Jurkat, Clone E6-1 (cell line): Measurements from ENCODE around the gene TRIM26.

Experiments
- DNase-seq: peaks from one replicate; pipeline ENCODE4 v3.0.0-alpha.2; 2011; ENCODE audit warnings: low read depth, low spot score
- H3K4me3 ChIP-seq: 2 replicates; pipeline ENCODE4 v1.5.1; 2011; ENCODE audit warnings: mild to moderate bottlenecking, low read length, control low read depth, moderate library complexity

TRIM26 gene

GRCh38 chr6:30136570-30137286 is 76.5 kb downstream of the TRIM26 start:
- no peak for DNase-seq
- H3K4me3 ChIP-seq = no peak overlapping the region

GRCh38 chr6:30135757-30136156 is 77.4 kb downstream of the TRIM26 start, which contains the start of gene TRIM40:
TSS of gene TRIM40 (plus strand) at chr6:30136140. CDS start at chr6:30137037, 897 bp downstream.
- DNase-seq = no peak
- no peak within 1 kb of the TSS for H3K4me3 ChIP-seq

GRCh38 chr6:30135147-30135546 is 78.1 kb downstream of the TRIM26 start:
- DNase-seq = no peak
- H3K4me3 ChIP-seq = no peak overlapping the region
